KMS-11 (cell line): ENCODE measurements around the gene DEXI.
"Not testable (repeated sequence)": the region's sequence is repeated elsewhere in the genome, so short reads cannot be mapped to it uniquely, and the experiment has no call there.

Experiments used
- H2AFZ ChIP-seq: fragments of 200-600 bp; sonication (generic); 2 replicates; pipeline ENCODE4 v1.6.1; 2016; ENCODE audit warnings: antibody characterized with exemption, mixed run types, low read depth
- H3K27ac ChIP-seq: fragments of 200-600 bp; sonication (generic); 2 replicates; pipeline ENCODE4 v1.6.1; 2016; ENCODE audit warnings: mild to moderate bottlenecking, mixed run types
- H3K27me3 ChIP-seq: fragments of 200-600 bp; sonication (generic); 2 replicates; pipeline ENCODE4 v1.6.1; 2017; ENCODE audit warnings: mild to moderate bottlenecking, low read depth, mixed run types, moderate library complexity; ENCODE audit not compliant: insufficient read depth
- H3K36me3 ChIP-seq: fragments of 200-600 bp; sonication (generic); 2 replicates; pipeline ENCODE4 v1.6.1; 2017; ENCODE audit warnings: mild to moderate bottlenecking, mixed run types; ENCODE audit not compliant: insufficient read depth
- H3K4me1 ChIP-seq: fragments of 200-600 bp; sonication (generic); 2 replicates; pipeline ENCODE4 v1.6.1; 2016; ENCODE audit warnings: mild to moderate bottlenecking, low read depth, mixed run types; ENCODE audit not compliant: poor library complexity, severe bottlenecking
- H3K4me2 ChIP-seq: fragments of 200-600 bp; sonication (generic); 2 replicates; pipeline ENCODE4 v1.7.0; 2016; ENCODE audit warnings: mild to moderate bottlenecking, mixed run types
- H3K4me3 ChIP-seq: fragments of 200-600 bp; sonication (generic); IDR thresholded peaks from 2 replicates; pipeline ENCODE4 v1.6.1; 2017; ENCODE audit warnings: low read depth, low read length, mixed read lengths; ENCODE audit not compliant: insufficient read depth
- H3K79me2 ChIP-seq: fragments of 200-600 bp; sonication (generic); 2 replicates; pipeline ENCODE4 v1.6.1; 2016; ENCODE audit warnings: low read depth, mixed run types; ENCODE audit not compliant: insufficient read depth
- H3K9ac ChIP-seq: fragments of 200-600 bp; sonication (generic); 2 replicates; pipeline ENCODE4 v1.6.1; 2016; ENCODE audit warnings: mild to moderate bottlenecking, mixed run types
- H4K20me1 ChIP-seq: fragments of 200-600 bp; sonication (generic); 2 replicates; pipeline ENCODE4 v1.6.1; 2016; ENCODE audit warnings: mild to moderate bottlenecking, mixed run types; ENCODE audit not compliant: insufficient read depth
- TF ChIP-seq, protein P1 (sequence below): fragments of 200-600 bp; sonication (generic); conservative IDR thresholded peaks from 2 replicates; pipeline ENCODE4 v1.6.1; 2017; ENCODE audit warnings: low read depth, mild to moderate bottlenecking, antibody characterized with exemption, low read length, moderate library complexity, mixed read lengths

Gene DEXI

DNA sequence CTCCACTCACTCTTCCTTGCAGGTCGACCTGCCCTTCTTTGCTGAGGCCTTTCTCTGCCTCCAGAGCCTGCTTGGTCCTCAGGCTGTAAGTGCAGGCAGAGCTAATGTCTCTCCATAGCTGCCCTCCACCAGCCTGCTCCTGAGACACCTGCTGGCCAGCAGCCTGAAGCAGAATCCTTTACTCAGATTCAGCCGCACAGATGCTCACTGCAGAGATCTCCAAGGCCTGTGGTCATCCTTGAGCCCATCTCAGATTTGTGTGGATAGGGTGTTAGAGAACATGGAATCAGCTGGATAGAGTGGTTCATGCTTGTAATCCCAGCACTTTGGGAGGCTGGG lies 11.5 kb downstream of the DEXI start:
- peaks cover 7% of the 10 kb centered on the region for H3K4me1 ChIP-seq
- TF ChIP-seq, protein P1, sequence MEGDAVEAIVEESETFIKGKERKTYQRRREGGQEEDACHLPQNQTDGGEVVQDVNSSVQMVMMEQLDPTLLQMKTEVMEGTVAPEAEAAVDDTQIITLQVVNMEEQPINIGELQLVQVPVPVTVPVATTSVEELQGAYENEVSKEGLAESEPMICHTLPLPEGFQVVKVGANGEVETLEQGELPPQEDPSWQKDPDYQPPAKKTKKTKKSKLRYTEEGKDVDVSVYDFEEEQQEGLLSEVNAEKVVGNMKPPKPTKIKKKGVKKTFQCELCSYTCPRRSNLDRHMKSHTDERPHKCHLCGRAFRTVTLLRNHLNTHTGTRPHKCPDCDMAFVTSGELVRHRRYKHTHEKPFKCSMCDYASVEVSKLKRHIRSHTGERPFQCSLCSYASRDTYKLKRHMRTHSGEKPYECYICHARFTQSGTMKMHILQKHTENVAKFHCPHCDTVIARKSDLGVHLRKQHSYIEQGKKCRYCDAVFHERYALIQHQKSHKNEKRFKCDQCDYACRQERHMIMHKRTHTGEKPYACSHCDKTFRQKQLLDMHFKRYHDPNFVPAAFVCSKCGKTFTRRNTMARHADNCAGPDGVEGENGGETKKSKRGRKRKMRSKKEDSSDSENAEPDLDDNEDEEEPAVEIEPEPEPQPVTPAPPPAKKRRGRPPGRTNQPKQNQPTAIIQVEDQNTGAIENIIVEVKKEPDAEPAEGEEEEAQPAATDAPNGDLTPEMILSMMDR = no peak
- H2AFZ ChIP-seq = no peak overlapping the region
- no peaks in the 10 kb centered on the region for H4K20me1 ChIP-seq
- no peak overlapping the region for H3K9ac ChIP-seq
- H3K27ac ChIP-seq = no peak overlapping the region
- no peaks in the 10 kb centered on the region for H3K36me3 ChIP-seq
- no peak overlapping the region for H3K4me3 ChIP-seq
- H3K4me2 ChIP-seq = no peak overlapping the region
- 0 out of 2 replicates have a peak, but pooled peaks cover 5% of the 10 kb centered on the region for H3K79me2 ChIP-seq
- H3K27me3 ChIP-seq = no peaks in the 10 kb centered on the region

DNA sequence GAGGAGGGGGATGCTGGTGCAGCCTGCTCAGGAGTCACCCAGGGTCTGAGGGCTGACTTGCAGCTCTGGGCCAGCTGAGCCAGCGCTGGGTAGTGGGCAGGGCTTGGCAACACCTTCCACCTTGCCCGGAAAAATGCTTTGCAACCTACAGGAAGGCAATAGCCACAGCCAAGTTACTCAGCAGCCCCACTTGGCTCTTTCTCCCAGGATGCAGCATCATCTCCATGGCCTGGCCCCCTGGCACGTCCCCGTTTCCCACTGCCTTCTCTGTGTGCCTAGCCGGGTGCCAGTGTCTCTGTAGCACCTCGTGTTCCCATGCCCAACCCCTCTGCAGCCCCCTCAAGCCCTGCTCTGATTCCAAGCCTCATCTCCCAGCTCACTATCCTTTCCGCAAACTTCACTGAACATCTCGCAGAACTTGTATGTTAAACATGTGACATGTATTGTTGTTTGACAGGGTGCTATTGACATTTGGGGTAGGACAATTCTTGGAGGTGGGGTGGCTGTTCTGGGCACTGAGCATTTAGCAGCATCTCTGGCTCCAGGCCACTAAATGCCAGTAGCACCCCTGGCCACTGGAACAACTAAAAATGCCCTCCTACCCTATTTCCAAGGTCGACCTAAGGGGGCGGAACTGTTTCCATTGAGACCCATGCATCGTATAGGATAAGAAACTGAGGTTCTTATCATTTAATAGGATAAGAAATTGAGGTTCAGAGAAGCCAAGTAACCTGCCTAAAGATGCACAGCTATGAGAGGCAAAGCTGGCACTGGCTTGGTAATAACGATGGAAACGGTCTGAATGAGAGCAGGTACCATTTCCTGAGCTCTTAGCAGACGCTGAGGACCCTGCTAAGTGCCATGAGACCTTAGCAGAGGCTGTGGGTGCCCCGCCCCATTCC lies 12.2 kb downstream of the DEXI start:
- Histone ChIP-seq H4K20me1 (no peaks in the 10 kb centered on the region), H2AFZ (no peak overlapping the region), H3K4me1 (peaks cover 7% of the 10 kb centered on the region), H3K79me2 (0 out of 2 replicates have a peak, but pooled peaks cover 5% of the 10 kb centered on the region), H3K4me2 (no peak overlapping the region), H3K9ac (no peak overlapping the region), H3K36me3 (no peaks in the 10 kb centered on the region), H3K4me3 (no peak overlapping the region), H3K27me3 (no peaks in the 10 kb centered on the region), H3K27ac (no peak overlapping the region)
- TF ChIP-seq, protein P1 = no peak

DNA sequence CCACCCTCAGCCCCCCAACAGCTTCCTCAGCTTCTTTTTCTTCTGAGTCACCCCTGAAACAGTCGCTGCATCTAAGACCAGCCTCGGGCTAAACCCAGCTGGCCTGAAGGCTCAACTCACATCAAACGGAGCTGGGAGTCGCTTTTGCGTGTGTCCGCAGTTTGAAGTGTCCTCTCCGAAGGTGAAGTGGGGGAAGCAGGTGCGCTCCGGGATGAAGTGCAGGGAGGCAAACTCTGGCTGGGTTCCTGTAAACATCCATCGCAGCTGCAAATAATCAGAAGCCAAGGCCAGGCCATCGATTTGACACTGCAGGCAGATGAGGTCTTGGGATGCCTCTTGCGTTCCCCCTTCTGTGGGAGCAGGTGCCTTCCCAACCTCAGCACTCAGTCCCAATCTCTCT lies 13.2 kb downstream of the DEXI start:
- H3K27ac ChIP-seq, H3K79me2 ChIP-seq, H3K4me3 ChIP-seq, H3K4me1 ChIP-seq, H3K4me2 ChIP-seq, H4K20me1 ChIP-seq, H2AFZ ChIP-seq, H3K27me3 ChIP-seq, H3K9ac ChIP-seq, H3K36me3 ChIP-seq: not testable (repeated sequence)

DNA sequence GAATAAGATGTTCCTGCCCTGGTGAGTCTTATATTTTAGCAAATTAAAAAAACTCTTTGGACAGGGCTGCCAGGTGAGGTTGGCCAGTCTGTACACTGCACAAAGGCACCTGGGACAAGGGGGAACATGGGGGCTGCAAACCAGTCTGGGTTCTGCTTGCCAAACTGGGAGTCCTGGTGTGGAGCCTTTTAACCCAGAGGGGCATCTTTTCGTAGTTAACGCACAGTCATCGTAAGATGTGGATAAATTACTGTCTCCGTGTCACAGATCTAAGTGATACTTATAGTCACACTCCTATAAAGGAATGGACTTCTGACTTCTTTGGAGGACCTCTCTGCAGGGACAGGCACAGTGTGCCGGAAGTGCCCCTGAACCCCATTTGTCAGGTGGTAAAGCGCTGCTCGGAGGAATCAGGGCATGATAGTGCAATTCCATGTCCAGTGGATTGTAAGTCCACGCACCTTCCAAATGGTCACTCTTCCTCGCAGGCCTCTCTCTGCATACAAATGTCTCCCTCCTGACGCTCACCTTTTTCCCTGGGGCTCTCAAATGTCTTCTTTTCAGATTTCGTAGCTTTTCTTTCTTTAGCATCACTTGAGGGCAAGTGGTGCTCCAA lies 14.7 kb downstream of the DEXI start:
- H3K4me1 ChIP-seq = peaks cover 7% of the 10 kb centered on the region
- no peak overlapping the region for H2AFZ ChIP-seq
- no peak overlapping the region for H3K4me2 ChIP-seq
- 0 out of 2 replicates have a peak, but pooled peaks cover 5% of the 10 kb centered on the region for H3K79me2 ChIP-seq
- H3K27ac ChIP-seq = no peak overlapping the region
- TF ChIP-seq, protein P1 = no peak
- H3K36me3 ChIP-seq = no peaks in the 10 kb centered on the region
- no peaks in the 10 kb centered on the region for H3K27me3 ChIP-seq
- H4K20me1 ChIP-seq = no peaks in the 10 kb centered on the region
- H3K9ac ChIP-seq = no peak overlapping the region
- no peak overlapping the region for H3K4me3 ChIP-seq

DNA sequence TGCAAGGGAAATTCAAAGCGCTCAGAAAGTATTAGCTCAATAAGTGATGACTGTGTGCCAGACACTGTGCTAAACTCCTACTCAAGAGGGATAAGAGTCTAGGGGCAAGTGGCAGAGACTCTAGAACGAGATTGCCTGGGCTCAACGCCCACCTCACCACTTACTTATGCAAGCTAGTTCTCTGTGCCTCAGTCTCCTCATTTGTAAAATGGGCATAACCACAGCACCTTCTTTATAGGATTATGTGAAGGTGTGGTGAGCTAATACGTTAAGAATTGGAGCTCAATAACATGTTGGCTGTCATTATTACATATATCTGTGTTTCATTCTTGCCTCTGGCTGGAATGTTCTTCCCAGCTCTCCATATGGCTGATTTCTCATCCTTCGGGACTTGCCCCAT lies 15.4 kb downstream of the DEXI start:
- Histone ChIP-seq H3K4me3 (no peak overlapping the region), H3K4me1 (peaks cover 7% of the 10 kb centered on the region), H3K4me2 (no peak overlapping the region), H4K20me1 (no peaks in the 10 kb centered on the region), H2AFZ (no peak overlapping the region), H3K36me3 (no peaks in the 10 kb centered on the region), H3K27ac (no peak overlapping the region), H3K27me3 (no peaks in the 10 kb centered on the region), H3K79me2 (0 out of 2 replicates have a peak, but pooled peaks cover 1% of the 10 kb centered on the region), H3K9ac (no peak overlapping the region)
- TF ChIP-seq, protein P1 = no peak
